Activated CD8-positive, alpha-beta memory T cell treated with anti-CD3 and anti-CD28 coated beads, Interleukin-2, amount 50 U/mL, for 4 hours (primary cell): Measurements from ENCODE around the gene VSIG10L.

Experiments used
- DNase-seq: peaks from one replicate; pipeline ENCODE4 v3.0.0-alpha.2; 2020

The VSIG10L gene

DNA sequence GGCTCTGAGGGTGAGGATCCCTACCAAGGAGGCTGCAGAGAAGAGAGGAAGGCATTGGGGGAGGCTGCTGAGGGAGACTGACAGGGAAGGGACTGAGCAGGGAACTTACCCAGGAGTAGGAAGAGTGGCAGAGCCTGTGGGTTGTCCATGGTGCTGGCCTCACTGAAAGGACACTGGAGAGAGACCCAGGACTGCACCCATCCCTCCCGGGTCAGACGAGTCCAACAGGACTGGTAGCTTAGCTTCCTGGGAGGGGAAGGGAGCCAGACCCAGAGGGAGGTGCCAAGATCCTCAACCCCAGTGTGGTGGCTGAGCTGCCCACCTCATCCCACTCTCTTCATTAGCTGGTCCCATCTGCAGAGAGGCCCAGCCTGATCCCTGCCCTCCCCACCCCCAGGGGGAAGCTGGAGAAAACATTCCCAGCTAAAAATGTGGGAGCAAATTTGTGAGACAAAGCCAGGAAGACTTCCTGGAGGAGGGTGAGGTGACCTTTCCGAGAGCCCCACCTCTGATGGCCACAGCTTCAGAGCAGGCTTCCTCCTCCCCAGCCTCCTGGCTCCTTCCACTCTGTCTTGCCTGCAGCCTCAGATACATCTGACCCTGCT lies at the start of gene VSIG10L:
VSIG10L (minus strand) TSS at position 164 of the 605 bp plus-strand sequence; CDS start at position 149, 15 bp downstream.
- DNase-seq: no peak

DNA sequence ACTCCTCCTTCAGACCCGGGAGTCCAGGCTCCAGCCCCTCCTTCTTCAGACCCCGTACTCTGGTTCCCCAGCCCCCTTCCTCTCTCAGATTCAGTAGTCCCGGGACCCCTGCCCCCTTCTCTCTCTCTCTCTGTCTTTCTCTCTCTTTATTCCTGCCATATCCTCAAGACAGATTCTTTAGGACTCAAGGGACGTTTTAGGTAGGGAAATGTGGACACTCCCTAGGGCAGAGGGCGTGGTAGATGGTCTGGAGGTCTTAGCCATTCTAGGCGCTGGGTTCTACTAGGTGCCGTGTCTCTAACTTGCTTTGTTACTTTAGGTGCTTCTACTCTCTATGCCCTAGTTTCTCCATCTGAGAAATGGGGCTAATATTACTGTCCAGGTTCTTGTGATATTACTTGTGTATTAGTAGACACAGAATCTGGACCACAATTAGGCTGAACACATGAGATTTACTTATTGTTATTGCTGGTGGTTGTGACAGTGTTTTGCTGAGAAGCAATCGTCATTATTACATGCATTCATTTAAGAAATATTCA lies 49.2 kb upstream of the VSIG10L start:
- DNase-seq: no peak

DNA sequence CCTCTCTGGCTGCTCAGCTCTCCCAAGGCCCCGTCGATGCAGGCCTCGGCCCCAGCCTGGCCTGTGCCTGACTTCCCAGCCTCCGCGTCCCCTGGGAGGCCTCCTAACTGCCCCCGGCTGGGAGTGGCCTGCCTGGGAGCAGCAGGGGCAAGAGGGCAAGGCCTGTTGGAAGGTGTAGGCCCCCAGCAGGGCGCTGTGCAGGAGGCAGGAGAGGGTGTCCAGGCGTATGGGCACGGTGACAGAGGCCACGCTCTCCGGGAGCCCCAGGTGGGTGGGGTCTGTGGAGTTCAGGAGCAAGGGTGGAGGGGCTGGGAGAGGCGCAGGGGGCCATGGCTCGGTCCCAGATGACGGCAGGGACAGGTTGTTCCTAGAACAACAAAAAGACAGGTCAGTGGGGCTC lies 47.2 kb upstream of the VSIG10L start:
- DNase-seq: no peak

DNA sequence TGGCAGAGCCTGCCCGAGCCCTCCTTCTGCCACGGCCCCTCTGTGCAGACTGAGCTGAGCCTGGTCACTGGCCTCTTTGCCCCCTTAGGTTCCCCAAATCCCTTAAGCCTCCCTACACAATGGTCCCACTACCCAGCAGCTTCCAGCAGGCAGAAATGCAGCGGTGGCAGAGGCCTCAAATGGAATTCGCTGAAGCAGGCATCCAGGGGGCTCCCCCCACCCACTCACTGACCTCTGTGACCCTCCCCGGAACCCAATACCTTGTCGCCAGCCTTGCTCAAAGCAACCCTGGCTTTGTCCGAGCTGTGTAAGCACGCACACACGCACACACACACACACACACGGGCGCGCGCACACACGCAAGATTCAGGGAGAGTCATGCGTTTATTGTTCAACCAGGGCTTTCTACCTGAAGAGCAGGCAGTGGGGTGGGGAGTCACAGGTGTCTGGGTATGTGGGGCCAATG lies 46.0 kb upstream of the VSIG10L start, which contains the start of gene LIM2:
LIM2 (minus strand) TSS at position 51 of the 466 bp plus-strand sequence. CDS start 531 bp downstream, outside the sequence.
- DNase-seq: no peak

DNA sequence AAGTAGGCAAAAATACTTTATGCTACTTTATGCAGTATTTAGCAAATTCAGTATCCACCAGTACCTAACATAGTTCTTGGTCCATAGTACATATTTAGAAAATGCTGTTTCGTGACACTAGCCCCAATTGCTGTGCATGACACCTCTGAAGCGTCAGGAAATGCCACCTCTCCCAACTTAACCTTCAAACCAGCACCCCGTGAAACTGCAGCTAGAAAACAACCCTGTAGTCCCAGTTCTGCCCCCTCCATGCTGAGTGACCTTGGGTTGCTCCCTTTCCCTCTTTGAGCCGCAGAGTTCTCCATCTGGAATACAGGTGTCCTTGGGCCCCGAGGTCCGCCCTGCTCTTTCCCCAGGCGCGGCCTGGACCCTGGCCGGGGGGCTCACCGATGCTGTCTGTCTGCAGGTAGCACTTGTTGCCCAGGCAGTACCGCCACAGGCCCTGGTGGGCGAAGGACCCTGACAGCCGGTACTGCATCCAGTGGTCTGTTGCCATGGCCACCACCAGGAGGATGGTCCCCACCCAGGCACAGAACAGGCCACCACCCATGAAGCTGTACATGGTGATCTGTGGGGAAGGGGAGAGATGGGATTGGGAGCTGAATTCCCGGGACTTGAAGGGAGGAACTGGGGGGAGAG lies 45.1 kb upstream of the VSIG10L start:
- DNase-seq: no peak

DNA sequence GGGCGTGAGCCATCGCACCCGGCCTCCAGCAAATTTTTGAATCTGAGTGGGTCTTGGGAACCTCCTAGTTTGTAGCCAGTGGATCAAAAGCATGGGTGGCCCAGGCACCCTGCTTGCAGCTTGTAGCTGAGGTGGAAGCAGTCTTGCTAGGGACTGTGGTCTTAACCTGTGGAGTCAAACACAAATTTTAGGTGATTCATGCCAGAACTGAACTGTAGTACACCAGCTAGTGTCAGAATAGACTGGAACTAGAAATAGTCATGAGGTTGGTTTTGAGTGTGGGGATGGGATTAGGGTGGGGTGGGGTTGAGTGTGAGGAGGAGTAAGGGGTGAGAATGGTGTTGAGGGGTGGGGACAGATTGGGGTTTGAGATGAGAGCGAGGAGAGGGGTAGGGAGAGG lies 40.1 kb upstream of the VSIG10L start:
- DNase-seq: no peak

DNA sequence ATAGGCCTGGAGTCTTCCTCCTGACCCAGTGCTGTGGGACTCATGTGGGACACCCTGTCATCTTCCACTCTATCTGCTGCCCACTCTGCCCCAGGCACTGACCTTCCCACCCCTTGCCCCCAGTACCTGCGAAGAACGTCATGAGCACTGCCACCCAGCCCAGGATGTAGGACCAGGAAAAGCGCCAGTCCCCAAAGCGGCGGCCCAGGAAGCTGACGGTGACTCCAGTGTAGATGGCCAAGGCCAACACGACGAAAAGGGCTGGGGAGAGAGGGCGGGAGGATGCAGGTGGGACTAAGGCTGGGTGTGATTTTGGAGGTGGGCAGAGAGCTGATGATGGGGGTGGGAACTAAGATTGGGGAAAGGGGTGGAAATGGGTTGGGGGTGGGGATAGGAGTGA lies 38.4 kb upstream of the VSIG10L start:
- DNase-seq: no peak

DNA sequence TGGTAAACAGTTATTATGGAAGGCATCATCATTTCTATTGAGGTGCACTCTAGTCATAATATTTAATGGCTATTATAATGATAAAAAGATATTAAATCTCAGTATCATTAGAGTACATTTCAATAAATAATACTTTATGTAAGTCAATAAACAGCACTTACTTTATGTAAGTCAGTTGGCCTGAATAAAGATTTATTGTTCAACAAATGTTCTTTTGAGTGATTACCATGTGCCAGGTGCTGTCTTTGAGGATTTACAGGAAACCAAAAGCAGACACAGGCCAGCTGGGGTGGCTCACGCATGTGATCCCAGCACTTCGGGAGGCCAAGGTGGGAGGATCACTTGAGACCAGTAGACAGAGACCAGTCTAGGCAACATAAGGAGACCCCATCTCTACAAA lies 35.5 kb upstream of the VSIG10L start:
- no peak for DNase-seq

DNA sequence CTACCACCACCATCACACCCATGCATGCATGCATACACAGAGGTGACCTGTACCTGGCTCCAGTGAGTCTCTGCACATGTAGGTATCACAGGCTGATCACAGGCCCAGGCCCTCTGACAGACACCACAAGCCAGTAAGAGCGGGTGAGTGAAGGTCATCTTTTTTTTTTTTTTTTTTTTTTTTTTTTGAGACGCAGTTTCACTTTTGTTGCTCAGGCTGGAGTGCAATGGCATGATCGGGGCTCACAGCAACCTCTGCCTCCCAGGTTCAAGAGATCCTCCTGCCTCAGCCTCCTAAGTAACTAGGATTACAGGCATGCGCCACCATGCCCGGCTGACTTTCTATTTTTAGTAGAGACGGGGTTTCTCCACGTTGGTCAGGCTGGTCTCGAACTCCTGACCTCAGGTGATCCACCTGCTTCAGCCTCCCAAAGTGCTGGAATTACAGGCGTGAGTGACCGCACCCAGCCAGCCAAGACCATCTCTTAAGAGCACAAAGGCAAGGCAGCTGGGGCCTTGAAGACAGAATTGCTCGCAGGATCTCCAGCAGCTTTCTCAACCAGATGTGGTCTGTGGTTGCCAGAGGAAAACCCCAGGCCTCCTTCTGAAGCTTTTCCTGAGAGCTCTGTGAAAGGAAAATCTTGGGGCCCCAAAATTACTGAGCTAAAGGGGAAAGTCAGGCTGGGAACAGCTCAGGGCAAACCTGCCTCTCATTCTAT lies 33.7 kb upstream of the VSIG10L start:
- DNase-seq: no peak

DNA sequence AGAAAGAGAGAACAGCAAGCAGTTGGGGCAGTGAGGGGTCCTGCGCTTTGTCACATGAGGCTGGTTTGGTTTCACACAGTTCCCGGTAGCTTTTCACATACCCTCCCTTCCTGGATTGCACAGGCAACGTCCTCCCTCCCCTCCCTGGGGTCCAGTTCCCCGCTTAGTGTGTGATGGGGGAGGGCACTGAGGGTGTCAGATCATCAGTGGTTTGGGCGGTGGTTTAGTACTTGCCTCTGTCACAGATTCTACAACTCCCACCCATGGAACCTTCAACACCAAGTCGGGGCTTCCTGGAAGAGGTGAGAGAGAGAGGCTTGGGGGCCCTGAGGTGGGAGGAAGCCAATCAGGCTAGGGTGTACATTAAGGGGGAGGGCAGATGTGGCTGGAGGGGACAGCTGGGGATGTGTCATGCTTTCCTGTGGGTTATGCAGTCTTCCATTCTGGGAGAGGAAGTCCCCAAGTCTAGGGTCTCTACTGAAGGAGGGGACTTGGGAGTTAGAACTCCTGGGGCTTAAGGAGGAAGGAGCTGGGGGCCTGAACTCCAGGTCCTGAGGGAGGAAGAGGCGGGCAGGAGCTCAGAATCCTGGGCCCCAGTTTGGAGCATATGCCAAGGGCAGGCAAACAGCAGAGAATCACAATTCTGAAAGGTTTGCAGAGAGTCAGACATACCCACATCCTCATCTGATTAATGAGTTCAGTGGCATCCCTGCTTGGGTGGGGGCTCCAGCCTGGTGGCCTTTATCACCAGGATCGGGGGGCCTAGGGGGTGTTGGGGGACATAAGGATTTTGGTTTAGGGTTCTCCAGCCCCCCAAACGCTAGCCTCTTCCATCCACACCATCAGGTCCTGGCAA lies 30.9 kb upstream of the VSIG10L start, which contains the start of gene NKG7:
NKG7 (minus strand) TSS at position 6 of the 856 bp plus-strand sequence. CDS start 119 bp downstream, outside the sequence.
- peak; percentile 79 for DNase-seq

DNA sequence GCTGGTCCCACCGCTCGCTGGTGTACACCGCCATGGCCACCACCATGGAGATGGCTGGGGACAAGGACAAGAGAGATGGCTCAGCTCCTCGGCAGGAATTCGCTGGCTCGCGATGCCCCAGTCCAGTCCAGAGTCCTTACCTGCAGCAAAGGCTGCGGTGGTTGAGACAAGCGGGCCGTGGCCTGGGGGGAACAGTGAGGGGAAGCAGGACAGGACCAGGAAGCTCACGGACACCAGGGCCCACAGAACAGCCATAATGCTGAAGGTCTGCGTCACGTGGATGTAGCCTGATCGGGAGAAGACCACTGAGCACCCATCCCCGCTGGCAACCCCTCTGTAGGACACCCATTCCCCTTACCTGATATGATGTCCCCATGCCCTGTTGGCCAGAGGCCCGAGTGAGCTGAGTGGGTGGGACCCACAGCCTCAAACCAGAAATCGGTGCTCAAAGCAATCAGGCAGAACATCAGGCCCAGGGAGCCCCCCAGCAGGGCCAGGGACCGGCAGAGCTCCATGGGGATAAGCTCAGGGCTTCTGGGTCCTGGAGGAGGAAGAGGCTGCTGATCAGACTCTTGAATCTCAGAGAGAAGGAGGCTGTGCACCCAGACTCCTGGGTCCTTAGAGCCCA lies 30.2 kb upstream of the VSIG10L start:
- no peak for DNase-seq

DNA sequence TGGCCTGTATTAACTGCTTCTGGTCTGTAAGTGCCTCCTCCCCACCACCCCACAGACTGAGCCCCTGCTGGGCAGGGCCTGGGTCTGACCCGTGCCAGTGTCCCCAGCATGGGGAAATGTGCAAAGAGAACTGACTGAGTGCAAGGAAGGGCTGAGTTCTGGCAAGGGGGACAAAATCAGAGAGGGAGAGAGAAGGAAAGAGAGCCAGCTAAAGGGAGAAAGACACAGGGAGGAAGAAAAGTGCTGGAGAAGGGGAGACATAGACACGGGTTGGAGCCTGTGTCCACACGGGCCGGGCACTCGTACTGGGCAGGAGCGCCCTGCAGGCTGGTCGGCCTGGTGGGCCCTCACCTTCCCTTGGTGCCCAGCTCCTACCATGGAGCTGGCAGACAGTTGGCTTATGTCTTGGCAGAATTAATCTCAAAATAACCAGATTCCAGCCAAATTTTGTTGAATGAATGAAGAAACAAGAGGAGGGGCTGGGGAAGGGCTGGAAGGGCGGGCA lies 29.3 kb upstream of the VSIG10L start:
- DNase-seq: no peak

DNA sequence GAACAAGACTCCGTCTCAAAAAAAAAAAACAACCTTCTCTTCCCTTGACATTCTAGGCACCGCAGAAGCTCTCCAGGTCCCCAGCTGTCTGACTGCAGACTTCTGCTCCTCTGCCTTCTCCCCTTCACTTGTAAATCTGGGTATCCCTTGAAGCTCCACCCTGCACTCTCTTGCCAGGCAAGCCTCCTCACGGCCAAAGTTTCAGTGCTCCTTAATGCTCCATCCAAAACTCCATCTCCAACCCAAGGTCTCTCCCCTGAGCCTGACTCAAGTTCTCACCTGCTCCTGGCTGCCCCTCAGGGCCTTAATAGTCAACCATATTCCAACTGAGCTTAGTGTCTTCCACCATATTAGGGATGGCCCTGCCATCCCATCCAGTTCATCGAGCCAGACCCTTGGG lies 28.3 kb upstream of the VSIG10L start:
- DNase-seq: no peak

DNA sequence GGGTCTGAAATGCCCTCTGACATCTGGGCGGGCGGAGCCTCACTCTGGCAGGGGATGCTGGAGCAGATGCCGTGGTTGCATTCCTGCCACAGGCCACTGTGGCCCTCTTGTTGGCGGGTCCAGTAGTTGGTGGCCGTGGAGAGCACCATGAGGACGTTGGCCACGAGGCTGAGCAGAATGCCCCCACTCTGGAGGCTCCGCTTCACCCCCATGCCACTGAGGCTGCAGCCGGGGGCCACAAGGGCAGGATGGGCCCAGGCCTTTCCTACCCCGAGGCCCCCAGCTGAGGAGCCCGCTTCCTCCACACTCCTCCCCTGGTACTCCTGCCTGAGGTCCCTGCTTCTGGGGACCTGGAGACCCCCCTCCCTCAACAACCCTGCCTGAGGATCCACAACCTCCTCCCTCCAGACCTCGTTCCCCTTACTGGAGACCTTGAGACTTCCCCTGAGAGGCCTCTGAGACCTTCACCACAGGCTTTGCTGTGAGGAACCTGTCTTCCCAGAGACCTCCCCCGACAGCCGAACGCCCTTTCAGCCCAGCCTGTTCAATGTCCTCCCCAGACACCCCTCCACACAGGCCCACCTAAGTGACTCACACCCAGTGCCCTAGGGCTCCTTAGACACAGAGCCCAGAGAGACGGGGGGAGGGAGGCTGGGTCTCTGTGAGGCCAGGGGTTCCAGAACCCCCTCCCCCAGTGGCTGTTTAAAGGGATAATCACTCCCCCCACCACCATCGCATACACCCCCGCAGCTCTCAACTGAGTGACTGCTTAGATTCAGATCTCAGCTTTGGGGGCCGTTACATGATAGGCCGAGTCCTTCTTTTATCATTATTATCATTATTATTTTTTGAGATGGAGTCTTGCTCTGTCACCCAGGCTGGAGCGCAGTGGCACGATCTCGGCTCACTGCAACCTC lies 26.7 kb upstream of the VSIG10L start, which contains the start of gene CLDND2:
CLDND2 (minus strand) TSS at position 638 of the 917 bp plus-strand sequence; CDS start at position 212, 426 bp downstream.
- peak; percentile 48 for DNase-seq

DNA sequence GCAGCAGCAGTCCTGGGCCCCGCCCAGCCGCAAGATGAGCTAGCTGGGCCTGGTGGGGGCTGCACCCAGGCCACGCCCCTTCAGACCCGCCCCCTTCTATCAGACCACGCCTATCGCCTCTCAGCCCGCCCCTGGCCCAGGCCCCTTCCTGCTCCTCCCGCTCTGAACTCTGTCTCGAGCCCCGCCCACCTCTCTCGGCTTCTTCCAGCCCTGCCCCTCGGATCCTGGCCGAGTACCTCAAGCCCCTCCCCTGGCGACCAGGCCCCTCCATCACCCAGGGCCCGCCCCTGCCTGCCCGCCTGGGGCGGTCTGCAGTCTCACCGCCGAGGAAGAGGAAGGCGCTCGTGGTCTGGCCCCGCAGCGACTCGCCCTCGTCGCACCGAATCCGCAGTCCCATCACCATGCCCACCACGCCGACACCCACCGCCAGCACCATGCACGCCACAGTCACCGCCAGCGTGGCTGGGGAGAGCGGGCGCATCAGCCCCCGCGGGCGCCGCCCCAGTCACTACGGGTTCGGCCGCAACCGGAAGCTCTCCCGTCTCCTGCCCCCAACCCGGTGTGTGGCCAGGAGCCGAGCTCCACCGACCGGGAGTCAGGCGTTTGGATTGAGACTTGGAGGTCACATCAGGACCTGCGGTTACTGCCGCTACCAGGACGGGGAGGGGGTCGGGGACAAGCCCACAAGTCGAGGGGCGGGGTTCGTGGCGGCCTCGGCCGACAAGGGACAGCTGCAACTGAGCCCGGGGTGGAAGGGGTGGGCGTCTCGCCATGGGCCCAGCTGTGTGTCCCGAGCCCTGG lies 25.8 kb upstream of the VSIG10L start:
- peak; percentile 97 for DNase-seq

DNA sequence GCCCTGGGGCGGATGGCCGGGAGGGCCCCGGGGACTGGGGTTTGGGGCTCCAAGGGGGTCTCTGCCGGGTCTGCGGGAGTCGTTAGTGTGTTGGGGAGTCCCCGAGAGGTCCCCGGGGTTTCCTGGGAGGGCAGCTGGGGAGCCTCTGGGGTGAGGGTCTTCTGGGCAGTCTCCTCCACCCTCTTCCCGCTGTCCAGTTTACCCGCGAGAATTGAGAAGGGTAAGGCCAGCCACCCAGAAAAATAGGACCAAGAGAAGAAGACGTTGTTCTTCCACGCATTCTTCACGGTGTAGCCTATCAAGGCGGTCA lies 25.3 kb upstream of the VSIG10L start:
- DNase-seq: no peak

DNA sequence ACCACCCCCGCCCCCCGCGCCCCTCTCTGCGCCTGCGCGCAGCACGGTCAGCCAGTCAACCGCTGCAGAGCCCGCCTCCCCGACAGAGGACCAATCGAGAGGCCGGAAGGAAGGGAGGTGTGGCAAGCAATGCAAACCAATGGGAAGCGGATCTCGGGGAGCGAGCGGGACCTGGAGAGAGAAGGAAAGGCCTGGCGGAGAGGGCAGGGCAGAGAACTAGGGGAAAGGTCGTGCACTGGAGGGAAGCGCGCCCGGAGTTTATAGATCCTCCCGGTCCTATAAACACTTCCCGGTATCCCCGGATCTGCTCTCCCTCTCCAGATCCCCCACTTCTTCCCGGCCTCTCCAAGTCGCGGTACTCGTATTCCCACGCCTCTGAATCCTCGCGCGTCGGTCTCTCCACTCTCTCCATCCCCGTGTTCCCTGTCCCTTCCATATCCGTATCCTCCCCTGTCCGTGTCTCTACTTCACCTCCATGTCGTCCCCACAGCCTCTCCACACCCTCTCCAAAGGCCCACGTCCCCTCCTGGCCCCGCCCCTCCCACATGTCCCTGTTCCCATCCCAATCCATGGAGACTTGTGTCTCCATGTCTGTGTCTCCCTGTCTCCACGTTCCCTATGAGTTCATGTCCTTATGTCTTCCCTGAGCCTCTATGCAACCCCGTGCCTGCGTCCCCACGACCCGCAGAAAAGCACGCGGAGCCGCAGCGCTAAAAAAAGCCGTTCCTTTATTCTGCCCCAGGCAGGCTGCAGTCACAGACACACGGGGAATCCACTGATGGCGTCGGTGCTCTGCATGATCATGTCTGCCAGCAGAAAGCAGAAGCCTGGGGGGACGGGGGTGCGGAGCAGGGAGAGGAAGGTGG lies 24.7 kb upstream of the VSIG10L start:
- peak; percentile 91 for DNase-seq

DNA sequence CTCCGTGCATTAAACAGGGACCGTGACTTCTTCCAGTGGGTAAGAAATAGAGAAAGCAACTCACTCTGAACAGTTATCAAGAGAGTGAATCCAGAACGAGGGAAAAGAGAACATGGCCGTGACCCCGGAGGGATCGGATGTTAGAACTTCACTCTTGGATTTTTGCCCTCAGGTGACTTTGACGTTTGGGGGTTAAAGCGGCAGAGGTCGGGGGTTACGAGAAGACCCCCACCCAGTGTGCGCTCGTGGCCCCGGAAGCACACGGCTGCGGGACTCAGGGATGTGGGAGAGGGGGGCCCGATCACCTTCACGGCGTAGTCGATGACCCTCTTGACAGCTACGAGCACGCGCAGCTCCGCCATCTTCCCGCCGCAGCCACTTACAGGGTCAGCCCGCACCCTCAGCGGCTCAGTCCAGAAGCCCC lies 24.0 kb upstream of the VSIG10L start, which contains the start of gene ETFB:
ETFB (minus strand) TSS at position 424 of the 424 bp plus-strand sequence; CDS start at position 362, 62 bp downstream.
- no peak for DNase-seq
